GM10248 (cell line): ENCODE data around the gene S1PR3.

Experiments
- CTCF ChIA-PET: fragments of 300-600 bp; sonication (Branson Sonifier 250); formaldehyde crosslinking; extraction: SDS; loops from one replicate; lab custom pipeline; 2021; ENCODE audit warnings: antibody characterized with exemption; lab: Yijun Ruan, JAX
- POLR2A ChIA-PET: fragments of 350-650 bp; sonication (Branson Sonifier 250); formaldehyde crosslinking; extraction: SDS; loops from one replicate; lab custom pipeline; 2020; ENCODE audit warnings: antibody characterized with exemption; lab: Yijun Ruan, JAX
- DNase-seq: peaks from one replicate; pipeline ENCODE4 v3.0.0; 2012; ENCODE audit errors: extremely low spot score
- CTCF ChIP-seq: IDR thresholded peaks from 2 replicates; pipeline ENCODE4 v1.5.1; 2012; ENCODE audit warnings: mild to moderate bottlenecking, low read depth; ENCODE audit errors: extremely low read depth, missing control alignments, control extremely low read depth

Gene S1PR3

DNA sequence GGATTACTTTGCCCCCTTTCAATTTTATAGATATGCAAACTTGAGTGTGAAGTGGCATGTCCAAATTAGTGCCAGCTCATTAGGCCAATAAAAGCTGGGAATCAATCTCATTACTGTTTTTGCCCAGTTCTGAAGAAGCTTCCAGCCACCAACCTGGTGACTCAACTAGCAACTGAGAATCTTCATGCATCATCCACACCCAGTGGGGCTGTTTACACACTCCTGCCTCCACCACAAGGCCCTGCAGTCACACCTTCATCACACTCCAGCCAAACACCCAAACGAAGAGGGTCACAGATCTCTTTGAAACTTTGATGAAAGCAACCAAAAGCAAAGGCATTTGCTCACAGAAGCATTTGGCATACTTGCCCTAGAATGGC lies 41.3 kb upstream of the S1PR3 start:
- CTCF ChIA-PET = no interaction called here
- POLR2A ChIA-PET = no interaction called here
- DNase-seq = no peak
- TF ChIP-seq CTCF = no peak

GRCh38 chr9:88950341-88951154 lies 40.7 kb upstream of the S1PR3 start:
- POLR2A ChIA-PET = no interaction called here
- no peak for TF ChIP-seq CTCF
- DNase-seq = no peak
- CTCF ChIA-PET = no interaction called here

GRCh38 chr9:88951155-88951542 lies 40.1 kb upstream of the S1PR3 start:
- ChIA-PET CTCF (no interaction called here), POLR2A (no interaction called here)
- TF ChIP-seq CTCF = no peak
- no peak for DNase-seq

DNA sequence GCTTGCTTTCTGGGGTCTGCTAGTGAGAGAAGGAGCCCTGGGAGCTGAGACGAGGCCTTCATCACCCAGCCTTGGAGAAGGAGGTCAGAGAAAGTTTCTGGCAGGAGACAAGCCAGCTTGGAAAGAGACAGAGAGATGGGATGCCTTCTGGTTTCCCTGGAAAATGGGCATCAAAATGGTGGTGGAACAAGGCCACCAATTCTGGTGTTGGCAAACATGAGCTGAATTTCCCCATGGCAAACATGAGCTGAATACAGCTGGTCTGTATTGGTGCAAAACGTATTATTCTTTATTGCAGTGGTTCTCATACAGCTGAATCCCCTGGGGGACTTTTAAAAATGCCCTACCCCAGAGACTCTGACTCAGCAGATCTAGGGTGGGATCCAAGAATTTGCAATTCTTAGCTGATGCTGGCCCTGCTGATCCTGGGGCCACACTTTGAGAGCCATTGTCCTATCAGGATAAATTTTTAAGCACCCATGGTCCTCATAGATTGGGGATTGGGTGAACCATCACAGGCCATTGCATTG lies 39.1 kb upstream of the S1PR3 start:
- TF ChIP-seq CTCF = no peak
- ChIA-PET POLR2A (no interaction called here), CTCF (no interaction called here)
- DNase-seq = no peak

- DNase-seq = no peak
- CTCF ChIA-PET = no interaction called here
- no peak for TF ChIP-seq CTCF
- POLR2A ChIA-PET = no interaction called here
Observed at GRCh38 chr9:88952976-88953375, 38.3 kb upstream of the S1PR3 start.

GRCh38 chr9:88953381-88954029 lies 37.8 kb upstream of the S1PR3 start:
- ChIA-PET POLR2A (no interaction called here), CTCF (no interaction called here)
- DNase-seq = no peak
- TF ChIP-seq CTCF = no peak
